ENCODE data around the gene TRAPPC1. TPM values are rescaled to one million over a fixed set of nuclear protein-coding genes. Genes with fewer than 3 reads are reported as not detected.

Gene TRAPPC1
- total RNA-seq, 2 donors from 2014 or later, result 52.4 to 68.2 TPM

GRCh38 chr17:7915611-7916384 lies 15.9 kb downstream of the TRAPPC1 start, which contains the start of gene RNF227:
Gene RNF227, minus strand, starts transcription at chr17:7916289. Its CDS starts 94 bp downstream, at chr17:7916195.
- H3K36me3 ChIP-seq, result peaks cover 10% of the 10 kb centered on the region
- H3K9me3 ChIP-seq, result no peaks in the 10 kb centered on the region
- no peaks in the 10 kb centered on the region for H3K27me3 ChIP-seq
- H3K27ac ChIP-seq, result peak within 1 kb of the TSS; percentile 84 to 90
- H3K4me3 ChIP-seq, result peak within 1 kb of the TSS; percentile 51 to 59
- peaks cover 0 to 20% of the 10 kb centered on the region in 2 donors for H3K4me1 ChIP-seq
- TF ChIP-seq CTCF (IDR thresholded peaks at IDR 0.05), result peak in 1 of 2 donors; percentile 14
- DNase-seq (ENCODE audit: low spot score), result peak; percentile 92

- no peaks in the 10 kb centered on the region for H3K27me3 ChIP-seq
- H3K9me3 ChIP-seq, result no peaks in the 10 kb centered on the region
- no peak for TF ChIP-seq CTCF (IDR thresholded peaks at IDR 0.05)
- peak overlapping the region; percentile 84 to 90 for H3K27ac ChIP-seq
- H3K36me3 ChIP-seq, result peaks cover 13% of the 10 kb centered on the region
- DNase-seq (ENCODE audit: low spot score), result peak; percentile 60
- peaks cover 0 to 20% of the 10 kb centered on the region in 2 donors for H3K4me1 ChIP-seq
- peak overlapping the region; percentile 51 to 59 for H3K4me3 ChIP-seq
Observed at GRCh38 chr17:7915179-7915610, 16.6 kb downstream of the TRAPPC1 start.

GRCh38 chr17:7912927-7913524 lies 18.7 kb downstream of the TRAPPC1 start:
- Histone ChIP-seq H3K4me3 (no peak overlapping the region), H3K9me3 (no peaks in the 10 kb centered on the region), H3K27ac (no peak overlapping the region), H3K4me1 (peaks cover 0 to 20% of the 10 kb centered on the region in 2 donors), H3K27me3 (no peaks in the 10 kb centered on the region), H3K36me3 (peaks cover 34% of the 10 kb centered on the region)
- DNase-seq (ENCODE audit: low spot score), result no peak
- peak; percentile 42 to 79 for TF ChIP-seq CTCF (IDR thresholded peaks at IDR 0.05)

GRCh38 chr17:7911116-7911515 lies 20.6 kb downstream of the TRAPPC1 start:
- TF ChIP-seq CTCF (IDR thresholded peaks at IDR 0.05), result no peak
- H3K36me3 ChIP-seq, result peaks cover 49% of the 10 kb centered on the region
- no peaks in the 10 kb centered on the region for H3K27me3 ChIP-seq
- no peak overlapping the region for H3K27ac ChIP-seq
- peaks cover 0 to 11% of the 10 kb centered on the region in 2 donors for H3K4me1 ChIP-seq
- H3K9me3 ChIP-seq, result no peaks in the 10 kb centered on the region
- no peak for DNase-seq (ENCODE audit: low spot score)
- H3K4me3 ChIP-seq, result no peak overlapping the region

GRCh38 chr17:7910711-7911110 lies 21.0 kb downstream of the TRAPPC1 start:
- Histone ChIP-seq H3K9me3 (no peaks in the 10 kb centered on the region), H3K4me3 (no peak overlapping the region), H3K27ac (no peak overlapping the region), H3K36me3 (peaks cover 53% of the 10 kb centered on the region), H3K27me3 (no peaks in the 10 kb centered on the region), H3K4me1 (peaks cover 0 to 9% of the 10 kb centered on the region in 2 donors)
- DNase-seq (ENCODE audit: low spot score), result no peak
- no peak for TF ChIP-seq CTCF (IDR thresholded peaks at IDR 0.05)

All from right atrium auricular region (tissue), 2 donors.